K562 (cell line): ENCODE measurements around the gene DNAJB14. TPM values are rescaled to one million over a fixed set of nuclear protein-coding genes. Genes with fewer than 3 reads are reported as not detected.

ENCODE experiments used
- ATAC-seq: fragments of 200-7000 bp; cut with Tn5 transposase; 3 replicates; pipeline ENCODE4 v1.9.1; 2020; ENCODE audit warnings: moderate library complexity
- BruUV-seq: library from RNA; stranded (reverse); fragments of 400-500 nt; replicated peaks from 2 replicates; lab custom pipeline; 2021; lab: Mats Ljungman, UMichigan
- CTCF ChIA-PET: fragments of 300-600 bp; formaldehyde crosslinking; extraction: SDS; loops from one replicate; lab custom pipeline; 2021; ENCODE audit warnings: low intra/inter-chr PET ratio; lab: Yijun Ruan, JAX
- POLR2A ChIA-PET: fragments of 300-600, 350-650 bp; sonication (Branson Sonifier 250); formaldehyde crosslinking; extraction: SDS; loops from one replicate; lab custom pipeline; 2021; ENCODE audit warnings: antibody characterized with exemption, inconsistent platforms; lab: Yijun Ruan, JAX
- DNase-seq, 4 experiments: peaks; one replicate each; pipeline versions ENCODE4 v3.0.0 to v3.0.0-alpha.2; 2011 to 2018; ENCODE audit warnings: low spot score in 3 of 4, mixed read lengths in 3 of 4; ENCODE audit errors: extremely low read depth in 1 of 4
- FAIRE-seq: peaks from 2 replicates; lab custom pipeline; 2011; peaks lifted over from hg19 to GRCh38; lab: Jason Lieb, UNC
- H2AFZ ChIP-seq: 2 replicates; pipeline ENCODE4 v1.6.0; 2011; ENCODE audit warnings: low read depth, low read length, control low read depth, inconsistent platforms
- H3K27ac ChIP-seq: fragments of 200-600 bp; 3 replicates; pipeline ENCODE4 v1.8.0; 2011; ENCODE audit warnings: low read depth, mild to moderate bottlenecking, control low read depth, inconsistent platforms, low read length, moderate library complexity, mixed read lengths; ENCODE audit errors: extremely low read depth
- H3K27me3 ChIP-seq, 2 experiments: fragments of 300-600 bp in 1 of 2; 2 replicates in 1 of 2; 3 replicates in 1 of 2; pipeline versions ENCODE4 v1.6.0 to v1.8.0; 2011; ENCODE audit warnings: inconsistent platforms in 2 of 2, low read length in 2 of 2, mild to moderate bottlenecking in 1 of 2, mixed read lengths in 1 of 2, moderate library complexity in 1 of 2; ENCODE audit not compliant: control insufficient read depth in 2 of 2, insufficient read depth in 2 of 2
- H3K36me3 ChIP-seq: fragments of 300-600 bp; 3 replicates; pipeline ENCODE4 v1.8.0; 2011; ENCODE audit warnings: mild to moderate bottlenecking, low read length, inconsistent platforms; ENCODE audit not compliant: control insufficient read depth, insufficient read depth
- H3K4me1 ChIP-seq, 2 experiments: fragments of 200-600 bp in 1 of 2; replicated peaks in 1 of 2; 2 replicates in 1 of 2; 3 replicates in 1 of 2; pipeline versions ENCODE4 v1.5.1 to v1.8.0; 2011; ENCODE audit warnings: inconsistent platforms in 2 of 2, low read length in 2 of 2, mild to moderate bottlenecking in 1 of 2, mixed read lengths in 1 of 2, moderate library complexity in 1 of 2; ENCODE audit not compliant: control insufficient read depth in 2 of 2, insufficient read depth in 2 of 2
- H3K4me2 ChIP-seq: 2 replicates; pipeline ENCODE4 v1.6.1; 2011; ENCODE audit warnings: low read length, control low read depth, inconsistent platforms, mixed read lengths; ENCODE audit not compliant: insufficient read depth
- H3K4me3 ChIP-seq: fragments of 200-600 bp; sonication (generic), shearing (Covaris generic); 2 replicates; pipeline ENCODE4 v1.5.1; 2016; ENCODE audit warnings: control low read depth, inconsistent platforms
- H3K79me2 ChIP-seq: fragments of 200-600 bp; 3 replicates; pipeline ENCODE4 v1.8.0; 2011; ENCODE audit warnings: low read length, inconsistent platforms; ENCODE audit not compliant: control insufficient read depth, insufficient read depth
- H3K9ac ChIP-seq, 2 experiments: 2 replicates each; pipeline versions ENCODE4 v1.6.0 to v1.6.1; 2011; ENCODE audit warnings: low read depth in 2 of 2, low read length in 2 of 2, control low read depth in 1 of 2, inconsistent platforms in 1 of 2, mild to moderate bottlenecking in 1 of 2, mixed read lengths in 1 of 2; ENCODE audit not compliant: insufficient read depth in 1 of 2
- H3K9me1 ChIP-seq: one replicate; pipeline ENCODE4 v1.6.0; 2011; ENCODE audit warnings: inconsistent platforms, mild to moderate bottlenecking, low read length, moderate library complexity; ENCODE audit not compliant: control insufficient read depth, insufficient read depth
- H3K9me3 ChIP-seq: replicated peaks from 2 replicates; pipeline ENCODE4 v1.5.1; 2011; ENCODE audit warnings: low read depth, low read length, inconsistent platforms; ENCODE audit not compliant: control insufficient read depth, insufficient read depth
- H4K20me1 ChIP-seq: replicated peaks from 2 replicates; pipeline ENCODE4 v1.6.1; 2011; ENCODE audit warnings: low read length, inconsistent platforms, mixed read lengths; ENCODE audit not compliant: control insufficient read depth, insufficient read depth
- CHD7 ChIP-seq: fragments of 200-600 bp; sonication (generic); IDR thresholded peaks from one replicate; pipeline ENCODE4 v1.6.1; 2012; ENCODE audit warnings: mild to moderate bottlenecking, low read depth, low read length, inconsistent platforms
- CSDE1 ChIP-seq, 2 experiments: fragments of 450-650 bp; IDR thresholded peaks; 2 replicates each; pipeline ENCODE4 v1.6.1; 2016; ENCODE audit warnings: mild to moderate bottlenecking in 1 of 2
- THAP7 ChIP-seq: fragments of 250-450 bp; sonication (Bioruptor Pico); IDR thresholded peaks from 2 replicates; pipeline ENCODE4 v1.5.0; 2021
- WGBS: fragments of 100-300 bp; shearing (Covaris generic); methylation state at CpG from one replicate; pipeline ENCODE4 v1.1.6; 2016; ENCODE audit warnings: low coverage, mixed read lengths; ENCODE audit not compliant: insufficient coverage; ENCODE audit errors: missing lambda C conversion rate; 5-methylcytosine and 5-hydroxymethylcytosine counted together
- in situ Hi-C: fragments of 300-500 bp; cut with MboI; formaldehyde crosslinking; loops from 4 replicates; pipeline ENCODE4 v1.15.0; 2018; ENCODE audit warnings: inconsistent platforms, mixed read lengths
- intact Hi-C: fragments of 100-400 bp; cut with micrococcal nuclease; formaldehyde crosslinking; loops from 2 replicates; pipeline ENCODE4 v1.14.2; 2022
- polyA plus RNA-seq, 8 experiments: library from polyadenylated mRNA; depleted of rRNA in 4 of 8; stranded (reverse) in 5 of 8; unstranded in 3 of 8; fragments of >200 nt; fragmentation: Nextera tagmentation in 2 of 8; fragmentation: Illumina TruSeq in 1 of 8; extraction: Ambion mirVana in 2 of 8; extraction: Trizol in 1 of 8; gene quantifications; 2 replicates each; pipeline versions ENCODE4 v1.2.1 to v1.2.3, GENCODE V29; 2011 to 2014; ENCODE audit warnings: inconsistent platforms in 1 of 8, missing spikeins in 1 of 8
- total RNA-seq, 7 experiments: library from RNA; depleted of rRNA in 6 of 7; stranded (reverse); fragments of >200 nt in 6 of 7; fragmentation: Illumina TruSeq in 2 of 7; extraction: Trizol in 2 of 7; gene quantifications; 2 replicates each; pipeline versions ENCODE4 v1.2.1 to v1.2.3, GENCODE V29; 2011 to 2021; ENCODE audit warnings: low replicate concordance in 1 of 7

Gene DNAJB14
- total and polyA plus RNA-seq, 9 of the 15 experiments (the other 6 are each of a cell fraction or from before 2014, with no cell fraction given): 5.5 to 28.0 (median 12.7) TPM

- Histone ChIP-seq H3K4me2 (no peak overlapping the region), H3K9me1 (no peaks in the 10 kb centered on the region), H3K9me3 (no peaks in the 10 kb centered on the region), H4K20me1 (no peaks in the 10 kb centered on the region), H3K36me3 (no peaks in the 10 kb centered on the region), H3K79me2 (no peaks in the 10 kb centered on the region), H3K4me1 (no peaks in the 10 kb centered on the region), H3K27ac (no peak overlapping the region), H2AFZ (no peak overlapping the region), H3K9ac (no peak overlapping the region), H3K27me3 (no peaks in the 10 kb centered on the region; a peak in 1 of 5 replicates), H3K4me3 (no peak overlapping the region)
- 0% methylated on average over 4 of the region's 4 CpGs for WGBS
- no peak for DNase-seq
- no TSS peak for BruUV-seq
- ATAC-seq: no peak
- TF ChIP-seq CSDE1 (IDR thresholded peaks at IDR 0.05): no peak
- no peak for TF ChIP-seq THAP7 (CRISPR knock-in tag)
- TF ChIP-seq CHD7: no peak
- FAIRE-seq: no peak
- in situ Hi-C loops: no loop called here
- CTCF ChIA-PET: no interaction called here
- POLR2A ChIA-PET: interaction anchor here (0.6 kb wide), 1 partner anchor 15 kb away, joined by 3 read pairs; no protein-coding TSS in a partner anchor
- intact Hi-C loops: no loop called here
Measured at GRCh38 chr4:99986792-99987191, 40.4 kb upstream of the DNAJB14 start.
